Measurements from ENCODE around the gene NUDT19. TPM values are rescaled to one million over a fixed set of nuclear protein-coding genes. Genes with fewer than 3 reads are reported as not detected.

The NUDT19 gene
- total RNA-seq, 1 donor from 2014 or later, result 6.2 TPM

- Histone ChIP-seq H3K27me3 (no peaks in the 10 kb centered on the region), H3K4me3 (no peak overlapping the region), H3K9me3 (no peaks in the 10 kb centered on the region), H3K27ac (no peak overlapping the region), H3K4me1 (no peaks in the 10 kb centered on the region), H3K36me3 (peaks cover 18 to 46% of the 10 kb centered on the region in 2 donors)
- no peak for TF ChIP-seq CTCF (IDR thresholded peaks at IDR 0.05)
- no peak for DNase-seq (ENCODE audit: low spot score in 2 of 2)
- intact Hi-C loops (cut with DNase I), result no loop called here
Measured at GRCh38 chr19:32658527-32658926, 33.1 kb upstream of the NUDT19 start.

GRCh38 chr19:32661318-32661717 lies 30.3 kb upstream of the NUDT19 start:
- Histone ChIP-seq H3K27me3 (no peaks in the 10 kb centered on the region), H3K27ac (no peak overlapping the region), H3K4me1 (no peaks in the 10 kb centered on the region), H3K36me3 (peaks cover 6 to 23% of the 10 kb centered on the region in 2 donors), H3K9me3 (no peaks in the 10 kb centered on the region), H3K4me3 (no peak overlapping the region)
- no peak for TF ChIP-seq CTCF (IDR thresholded peaks at IDR 0.05)
- intact Hi-C loops (cut with DNase I), result no loop called here
- no peak for DNase-seq (ENCODE audit: low spot score in 2 of 2)

- Histone ChIP-seq H3K9me3 (no peaks in the 10 kb centered on the region), H3K27ac (no peak overlapping the region), H3K27me3 (no peaks in the 10 kb centered on the region), H3K36me3 (peaks cover 6 to 21% of the 10 kb centered on the region in 2 donors), H3K4me3 (no peak overlapping the region), H3K4me1 (no peaks in the 10 kb centered on the region)
- intact Hi-C loops (cut with DNase I), result no loop called here
- no peak for DNase-seq (ENCODE audit: low spot score in 2 of 2)
- TF ChIP-seq CTCF (IDR thresholded peaks at IDR 0.05), result no peak
Measured at GRCh38 chr19:32662186-32662585, 29.4 kb upstream of the NUDT19 start.

GRCh38 chr19:32666084-32666483 lies 25.5 kb upstream of the NUDT19 start:
- H3K9me3 ChIP-seq, result no peaks in the 10 kb centered on the region
- DNase-seq (ENCODE audit: low spot score in 2 of 2), result no peak
- H3K4me3 ChIP-seq, result no peak overlapping the region
- intact Hi-C loops (cut with DNase I), result no loop called here
- H3K27me3 ChIP-seq, result no peaks in the 10 kb centered on the region
- H3K4me1 ChIP-seq, result no peaks in the 10 kb centered on the region
- no peak overlapping the region for H3K27ac ChIP-seq
- no peak for TF ChIP-seq CTCF (IDR thresholded peaks at IDR 0.05)
- peaks cover 3 to 13% of the 10 kb centered on the region in 2 donors for H3K36me3 ChIP-seq

- TF ChIP-seq CTCF (IDR thresholded peaks at IDR 0.05), result no peak
- Histone ChIP-seq H3K36me3 (peaks cover 3 to 13% of the 10 kb centered on the region in 2 donors), H3K9me3 (no peaks in the 10 kb centered on the region), H3K27me3 (no peaks in the 10 kb centered on the region), H3K4me3 (no peak overlapping the region), H3K27ac (no peak overlapping the region), H3K4me1 (peaks cover 8 to 10% of the 10 kb centered on the region in 2 donors)
- DNase-seq (ENCODE audit: low spot score in 2 of 2), result no peak
- intact Hi-C loops (cut with DNase I), result no loop called here
Measured at GRCh38 chr19:32669310-32669709, 22.3 kb upstream of the NUDT19 start.
